ENCODE measurements around the gene CLMN.
A peak's percentile ranks its signal among the peaks of the same experiment; 100 is the strongest.

Gene CLMN

GRCh38 chr14:95256776-95257060, 63.0 kb downstream of the CLMN start:
- no peak for TF ChIP-seq CTCF (IDR thresholded peaks at IDR 0.05)
- Histone ChIP-seq H3K27ac (no peak overlapping the region), H3K4me3 (no peak overlapping the region), H3K36me3 (no peaks in the 10 kb centered on the region), H3K4me1 (peaks cover 0 to 12% (median 2%) of the 10 kb centered on the region in 4 donors), H3K27me3 (no peaks in the 10 kb centered on the region), H3K9me3 (no peaks in the 10 kb centered on the region)
- DNase-seq, result no peak
- intact Hi-C loops (cut with DNase I; ENCODE audit: low total_unique reads), result no loop called here

DNA sequence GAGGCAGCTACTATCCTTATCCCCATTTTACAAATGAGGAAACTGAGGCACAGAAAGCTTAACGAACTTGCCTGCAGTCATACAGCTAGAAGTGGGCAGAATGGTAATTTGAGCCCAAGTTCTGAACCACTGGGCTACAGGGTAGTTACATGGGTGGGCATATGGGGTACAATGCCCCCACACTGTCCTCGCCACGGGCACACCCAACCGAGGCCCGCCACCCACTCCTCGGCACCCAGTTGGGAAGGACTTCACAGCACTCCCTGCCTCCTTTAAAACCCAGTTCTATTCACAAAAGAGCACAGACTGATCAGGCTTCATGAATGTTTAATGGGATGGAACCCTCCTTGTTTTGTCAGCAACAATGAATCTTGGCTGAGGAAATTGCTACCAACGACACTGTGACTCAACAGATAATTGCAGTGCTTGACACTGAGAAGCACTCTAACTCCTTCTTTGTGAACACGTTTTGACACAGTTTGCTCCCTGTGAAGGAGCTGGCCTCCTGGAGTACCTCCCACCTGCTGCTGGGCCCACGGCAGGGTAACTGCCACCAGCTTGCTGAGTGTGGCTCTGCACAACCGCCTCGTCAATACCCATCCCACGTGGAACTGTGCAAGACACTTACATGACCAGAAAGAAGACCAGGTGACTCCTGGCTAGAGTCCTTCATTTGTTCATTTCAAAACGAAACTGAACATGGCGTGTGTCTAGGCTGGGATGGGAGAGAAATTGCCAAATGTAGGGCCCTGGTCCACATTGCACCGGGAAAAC, 63.5 kb downstream of the CLMN start:
- H3K4me3 ChIP-seq, result no peak overlapping the region
- intact Hi-C loops (cut with DNase I; ENCODE audit: low total_unique reads), result no loop called here
- peaks cover 0 to 8% (median 0%) of the 10 kb centered on the region in 4 donors for H3K4me1 ChIP-seq
- no peaks in the 10 kb centered on the region for H3K9me3 ChIP-seq
- no peaks in the 10 kb centered on the region for H3K27me3 ChIP-seq
- DNase-seq, result no peak
- no peaks in the 10 kb centered on the region for H3K36me3 ChIP-seq
- TF ChIP-seq CTCF (IDR thresholded peaks at IDR 0.05), result no peak
- no peak overlapping the region for H3K27ac ChIP-seq

DNA sequence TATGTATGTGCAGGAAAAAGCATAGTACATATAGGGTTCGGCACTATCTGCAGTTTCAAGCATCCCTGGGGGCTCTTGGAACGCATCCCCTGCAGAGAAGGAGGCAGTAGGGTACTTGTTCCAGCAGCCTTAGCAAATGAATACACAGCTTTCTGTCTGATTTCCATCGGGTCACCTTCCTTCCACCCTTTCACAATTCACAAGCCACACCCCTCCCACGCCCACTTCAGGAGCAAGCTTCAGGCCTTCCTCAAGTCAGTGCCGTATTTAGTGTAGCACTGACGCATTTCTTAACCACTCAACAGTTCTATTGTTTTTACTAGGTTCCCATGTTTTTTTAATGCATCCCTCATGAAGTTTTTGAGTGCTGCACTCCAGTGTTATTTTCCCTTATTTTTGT, 64.2 kb downstream of the CLMN start:
- no peak for TF ChIP-seq CTCF (IDR thresholded peaks at IDR 0.05)
- Histone ChIP-seq H3K9me3 (no peaks in the 10 kb centered on the region), H3K4me3 (no peak overlapping the region), H3K4me1 (peaks cover 0 to 8% (median 0%) of the 10 kb centered on the region in 4 donors), H3K27ac (no peak overlapping the region), H3K36me3 (no peaks in the 10 kb centered on the region), H3K27me3 (no peaks in the 10 kb centered on the region)
- intact Hi-C loops (cut with DNase I; ENCODE audit: low total_unique reads), result no loop called here
- peak in 1 of 2 donors; percentile 33 for DNase-seq

- intact Hi-C loops (cut with DNase I; ENCODE audit: low total_unique reads), result no loop called here
Observed at GRCh38 chr14:95255013-95255412, 64.7 kb downstream of the CLMN start.

DNA sequence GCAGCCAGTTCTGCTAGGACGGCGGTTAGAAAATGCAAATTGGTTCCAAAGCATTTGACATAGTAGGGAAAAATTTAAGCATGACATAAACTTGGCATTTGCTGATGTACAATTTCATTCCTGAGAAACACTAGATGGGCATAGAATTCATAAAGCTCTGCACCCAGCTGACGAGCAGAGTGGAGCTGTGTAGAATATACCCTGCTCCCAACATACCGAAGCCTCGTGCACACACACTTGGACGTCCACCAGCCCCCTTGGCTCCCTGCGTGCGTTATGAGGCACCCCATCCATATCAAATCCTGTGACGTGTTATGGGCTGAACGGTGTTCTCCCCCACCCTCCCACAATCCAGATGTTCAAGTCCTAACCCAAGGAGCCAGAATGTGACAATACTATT, 65.4 kb downstream of the CLMN start:
- TF ChIP-seq CTCF (IDR thresholded peaks at IDR 0.05), result no peak
- Histone ChIP-seq H3K4me3 (no peak overlapping the region), H3K36me3 (no peaks in the 10 kb centered on the region), H3K27me3 (no peaks in the 10 kb centered on the region), H3K9me3 (no peaks in the 10 kb centered on the region), H3K27ac (no peak overlapping the region), H3K4me1 (peaks cover 0 to 6% (median 0%) of the 10 kb centered on the region in 4 donors)
- intact Hi-C loops (cut with DNase I; ENCODE audit: low total_unique reads), result no loop called here
- no peak for DNase-seq

More at GRCh38 chr14:95255013-95255412, 64.7 kb downstream of the CLMN start:
- Histone ChIP-seq H3K4me1 (peaks cover 0 to 8% (median 0%) of the 10 kb centered on the region in 4 donors), H3K4me3 (no peak overlapping the region), H3K36me3 (no peaks in the 10 kb centered on the region), H3K9me3 (no peaks in the 10 kb centered on the region), H3K27me3 (no peaks in the 10 kb centered on the region), H3K27ac (no peak overlapping the region)
- no peak for TF ChIP-seq CTCF (IDR thresholded peaks at IDR 0.05)
- no peak for DNase-seq

Data from tibial artery (tissue), 4 donors.